B cell (primary cell): ENCODE measurements around the gene GRN. TPM values are rescaled to one million over a fixed set of nuclear protein-coding genes. Genes with fewer than 3 reads are reported as not detected.

ENCODE experiments used
- ATAC-seq: fragments of 200-7000 bp; cut with Tn5 transposase; one replicate; pipeline ENCODE4 v1.10.0; 2021; ENCODE audit warnings: low read depth, mild to moderate bottlenecking, moderate number of reproducible peaks, moderate library complexity
- CTCF ChIA-PET: fragments of 350-600 bp; sonication (Branson Sonifier 250); formaldehyde crosslinking; loops from one replicate; lab custom pipeline; 2021; ENCODE audit warnings: antibody characterized with exemption, inconsistent platforms; lab: Charles Lee
- POLR2A ChIA-PET: fragments of 350-600 bp; sonication (Branson Sonifier 250); formaldehyde crosslinking; loops from one replicate; lab custom pipeline; 2021; ENCODE audit warnings: antibody characterized with exemption; lab: Charles Lee
- DNase-seq: peaks from one replicate; pipeline ENCODE4 v3.0.0; 2013
- H2AFZ ChIP-seq: 2 replicates; pipeline ENCODE4 v1.6.1; 2012; ENCODE audit warnings: mild to moderate bottlenecking, low read depth, low read length; ENCODE audit not compliant: insufficient read depth, poor library complexity, severe bottlenecking
- H3K27ac ChIP-seq, 2 donors: 1 replicate in 1 of 2; 2 replicates in 1 of 2; pipeline ENCODE4 v1.5.1; 2012 to 2013; ENCODE audit warnings: low read length in 2 of 2, mild to moderate bottlenecking in 2 of 2, moderate library complexity in 1 of 2
- H3K27me3 ChIP-seq, 4 experiments: fragments of 200-600 bp in 1 of 4; sonication (generic) in 1 of 4; replicated peaks in 1 of 4; 1 replicate in 2 of 4; 2 replicates in 2 of 4; pipeline versions ENCODE4 v1.6.1 to v1.7.0; 2013 to 2016; ENCODE audit warnings: low read length in 3 of 4, mild to moderate bottlenecking in 2 of 4, mixed read lengths in 1 of 4, moderate library complexity in 1 of 4; ENCODE audit not compliant: insufficient read depth in 4 of 4, control insufficient read depth in 3 of 4; ENCODE audit errors: control extremely low read depth in 1 of 4
- H3K36me3 ChIP-seq, 2 experiments: replicated peaks in 1 of 2; 1 replicate in 1 of 2; 2 replicates in 1 of 2; pipeline versions ENCODE4 v1.6.1 to v1.7.1; 2013; ENCODE audit warnings: low read length in 1 of 2; ENCODE audit not compliant: insufficient read depth in 2 of 2, control insufficient read depth in 1 of 2; ENCODE audit errors: control extremely low read depth in 1 of 2, extremely low read depth in 1 of 2
- H3K4me1 ChIP-seq, 2 donors: fragments of 200-600 bp in 1 of 2; sonication (generic) in 1 of 2; 1 replicate in 1 of 2; 2 replicates in 1 of 2; pipeline versions ENCODE4 v1.5.1 to v1.6.1; 2013 to 2017; ENCODE audit warnings: low read length in 2 of 2; ENCODE audit not compliant: control insufficient read depth in 2 of 2, insufficient read depth in 2 of 2
- H3K4me2 ChIP-seq: replicated peaks from 2 replicates; pipeline ENCODE3; 2012; ENCODE audit warnings: mild to moderate bottlenecking, low read depth, low read length; ENCODE audit not compliant: poor library complexity, severe bottlenecking
- H3K4me3 ChIP-seq, 5 experiments: fragments of 200-600 bp in 1 of 5; sonication (generic) in 1 of 5; 1 replicate in 3 of 5; 2 replicates in 2 of 5; pipeline versions ENCODE4 v1.5.1 to v1.7.0; 2011 to 2016; ENCODE audit warnings: low read length in 4 of 5, mild to moderate bottlenecking in 4 of 5, low read depth in 2 of 5, control low read depth in 1 of 5, moderate library complexity in 1 of 5; ENCODE audit not compliant: insufficient read depth in 1 of 5; ENCODE audit errors: control extremely low read depth in 1 of 5, extremely low read depth in 1 of 5
- H3K79me2 ChIP-seq: fragments of 200-600 bp; sonication (generic); one replicate; pipeline ENCODE4 v1.6.0; 2016; ENCODE audit warnings: low read length; ENCODE audit not compliant: control insufficient read depth, insufficient read depth
- H3K9ac ChIP-seq: fragments of 200-600 bp; sonication (generic); 2 replicates; pipeline ENCODE4 v1.6.1; 2017; ENCODE audit warnings: mild to moderate bottlenecking, low read length, moderate library complexity
- H3K9me3 ChIP-seq, 3 donors: one replicate each; pipeline versions ENCODE4 v1.6.1 to v1.7.1; 2013; ENCODE audit warnings: low read length in 2 of 3; ENCODE audit not compliant: control insufficient read depth in 2 of 3, insufficient read depth in 1 of 3; ENCODE audit errors: control extremely low read depth in 1 of 3
- H4K20me1 ChIP-seq: 2 replicates; pipeline ENCODE4 v1.6.0; 2012; ENCODE audit warnings: mild to moderate bottlenecking, low read length; ENCODE audit not compliant: insufficient read depth, control insufficient read depth, poor library complexity, severe bottlenecking
- H3K27ac Mint-ChIP-seq: one replicate; pipeline ENCODE4 v1.8.0; 2021; ENCODE audit warnings: mixed read lengths
- H3K27me3 Mint-ChIP-seq: one replicate; pipeline ENCODE4 v1.8.0; 2021; ENCODE audit warnings: mixed read lengths
- H3K4me1 Mint-ChIP-seq: one replicate; pipeline ENCODE4 v1.8.0; 2021; ENCODE audit warnings: mixed read lengths
- H3K4me3 Mint-ChIP-seq: one replicate; pipeline ENCODE4 v1.8.0; 2021; ENCODE audit warnings: mixed read lengths
- H3K9me3 Mint-ChIP-seq: one replicate; pipeline ENCODE4 v1.8.0; 2022; ENCODE audit warnings: mixed read lengths; ENCODE audit not compliant: insufficient read depth
- CTCF ChIP-seq: fragments of 200-600 bp; IDR thresholded peaks from one replicate; pipeline ENCODE4 v1.8.0; 2022; ENCODE audit warnings: antibody characterized with exemption, mild to moderate bottlenecking
- EZH2 ChIP-seq: IDR thresholded peaks from 2 replicates; pipeline ENCODE4 v1.6.1; 2012; ENCODE audit warnings: borderline replicate concordance, low read depth, mild to moderate bottlenecking, moderate library complexity, low read length; ENCODE audit not compliant: insufficient read depth, poor library complexity, severe bottlenecking
- WGBS: methylation state at CpG from one replicate; pipeline ENCODE4 v1.1.5; 2013; ENCODE audit warnings: missing lambda C conversion rate; ENCODE audit not compliant: insufficient coverage; 5-methylcytosine and 5-hydroxymethylcytosine counted together
- intact Hi-C: fragments of 100-400 bp; cut with micrococcal nuclease; formaldehyde crosslinking; loops from one replicate; pipeline ENCODE4 v1.10.0; 2022
- polyA plus RNA-seq: library from polyadenylated mRNA; depleted of rRNA; stranded (reverse); fragments of >200 nt; gene quantifications from 2 replicates; pipeline ENCODE4 v1.2.3, GENCODE V29; 2012
- total RNA-seq, 2 donors: library from RNA; stranded (reverse); fragments of 120-200 nt in 1 of 2; gene quantifications; 1 replicate in 1 of 2; 2 replicates in 1 of 2; pipeline versions ENCODE4 v1.2.3 to v1.2.4, GENCODE V29; 2013 to 2022

GRN gene
- total and polyA plus RNA-seq, 2 donors (not counting 1 experiment from before 2014, with no cell fraction given), result 187 to 226 TPM

- ChIA-PET CTCF (interaction anchor here (0.6 to 10.1 kb wide), 23 partner anchors 8 to 410 kb away, joined by 3 to 117 read pairs (median 6); partner anchors contain the start of genes FAM171A2, GRN, HDAC5 and SLC25A39), POLR2A (interaction anchor here (0.5 to 2.4 kb wide), 10 partner anchors 8 to 869 kb away, joined by 3 to 11 read pairs (median 4); partner anchors contain the start of genes ATXN7L3, G6PC3, GRN and SLC25A39)
- peaks cover 10 to 19% of the 10 kb centered on the region in 2 donors for H3K4me1 ChIP-seq
- WGBS, result 20% methylated on average over 98 of the region's 98 CpGs
- no peaks in the 10 kb centered on the region for H3K27me3 ChIP-seq
- H3K9me3 ChIP-seq, result no peaks in the 10 kb centered on the region
- no peaks in the 10 kb centered on the region for H3K27me3 Mint-ChIP-seq
- H3K4me3 Mint-ChIP-seq, result peak overlapping the region; percentile 75
- peak overlapping the region in 3 of 5 experiments; percentile 44 to 56 (median 55) for H3K4me3 ChIP-seq
- H3K79me2 ChIP-seq, result no peaks in the 10 kb centered on the region
- H3K9me3 Mint-ChIP-seq, result no peaks in the 10 kb centered on the region
- H3K36me3 ChIP-seq, result peaks cover 0 to 40% of the 10 kb centered on the region in 2 experiments
- DNase-seq (peak; percentile 56), ATAC-seq (peak; percentile 14)
- peak overlapping the region; percentile 48 for H3K9ac ChIP-seq
- peak overlapping the region; percentile 51 for H2AFZ ChIP-seq
- intact Hi-C loops, result loop anchor here (1.0 to 5.0 kb wide), 3 partner anchors 9 to 412 kb away; partner anchors contain the start of genes FAM171A2, GRN and PPY
- H3K27ac ChIP-seq, result no peak overlapping the region
- TF ChIP-seq CTCF (no peak), EZH2 (no peak)
- peak overlapping the region; percentile 37 for H3K27ac Mint-ChIP-seq
- peak overlapping the region; percentile 90 for H3K4me2 ChIP-seq
- H3K4me1 Mint-ChIP-seq, result peaks cover 14% of the 10 kb centered on the region
- H4K20me1 ChIP-seq, result peaks cover 36% of the 10 kb centered on the region
These were observed 8.7 kb downstream of the GRN start for GRCh38 chr17:44353672-44354331.
